Coronary artery (tissue), 2 donors: ENCODE results near the gene CELF5.

Experiments used
- DNase-seq: peaks from one replicate; pipeline ENCODE4 v3.0.0-alpha.2; 2017; ENCODE audit warnings: low spot score
- H3K27ac ChIP-seq, 2 donors: fragments of 200-600 bp; sonication (generic); one replicate each; pipeline ENCODE4 v1.5.1; 2016 to 2019
- H3K4me3 ChIP-seq: fragments of 200-600 bp; sonication (generic); 2 replicates; pipeline ENCODE4 v1.5.1; 2016; ENCODE audit warnings: mild to moderate bottlenecking, moderate library complexity
- TF ChIP-seq, protein P1 (sequence below): fragments of 200-600 bp; sonication (generic); IDR thresholded peaks from one replicate; pipeline ENCODE4 v1.5.1; 2019; ENCODE audit warnings: antibody characterized with exemption

CELF5 gene

DNA sequence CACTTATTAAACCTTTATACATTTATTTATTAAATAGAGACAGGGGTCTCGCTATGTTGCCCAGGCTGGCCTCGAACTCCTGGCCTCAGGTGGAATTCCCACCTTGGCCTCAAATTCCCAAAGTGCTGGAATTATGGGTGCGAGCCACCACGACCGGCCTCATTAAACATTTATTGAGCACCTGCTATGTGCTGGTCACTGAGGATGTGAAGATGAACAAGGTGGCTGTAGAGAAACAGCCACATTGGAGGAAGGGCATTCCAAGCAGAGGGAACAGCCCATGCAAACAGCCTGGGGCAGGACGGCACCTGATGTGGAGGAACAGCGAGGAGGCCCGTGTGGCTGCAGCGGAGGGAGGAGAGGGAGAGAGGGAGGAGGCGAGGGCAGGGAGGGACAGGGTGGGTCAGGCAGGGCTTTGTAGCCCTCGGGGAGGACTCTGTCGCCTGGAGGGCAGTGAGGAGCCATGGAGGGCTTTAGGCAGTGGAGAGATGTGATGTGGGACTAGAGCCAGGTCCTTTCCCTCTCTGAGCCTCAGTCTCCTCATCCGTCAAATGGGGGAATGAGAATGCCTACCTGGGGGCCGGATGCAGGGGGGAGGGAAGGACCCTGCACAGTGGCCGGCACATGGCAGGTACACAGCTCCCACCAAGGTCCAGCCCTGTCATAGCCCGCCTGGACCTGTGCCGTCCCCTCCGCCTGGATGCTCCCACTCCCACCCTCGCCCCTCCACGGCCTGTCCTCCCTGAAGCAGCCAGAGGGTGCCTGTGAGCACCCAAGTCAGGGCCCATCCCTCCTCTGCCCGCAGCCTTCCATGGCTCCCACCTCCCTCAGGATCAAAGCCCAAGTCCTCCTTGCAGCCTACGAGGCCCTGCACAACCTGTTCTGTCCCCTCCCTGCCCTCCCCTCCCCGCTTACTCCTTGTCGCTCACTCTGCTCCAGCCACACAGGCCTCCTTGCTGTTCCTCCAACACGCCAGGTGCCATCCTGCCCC, 120.4 kb downstream of the CELF5 start:
- peak overlapping the region; percentile 69 to 96 for H3K27ac ChIP-seq
- H3K4me3 ChIP-seq, result no peak overlapping the region
- no peak for DNase-seq
- TF ChIP-seq, protein P1, sequence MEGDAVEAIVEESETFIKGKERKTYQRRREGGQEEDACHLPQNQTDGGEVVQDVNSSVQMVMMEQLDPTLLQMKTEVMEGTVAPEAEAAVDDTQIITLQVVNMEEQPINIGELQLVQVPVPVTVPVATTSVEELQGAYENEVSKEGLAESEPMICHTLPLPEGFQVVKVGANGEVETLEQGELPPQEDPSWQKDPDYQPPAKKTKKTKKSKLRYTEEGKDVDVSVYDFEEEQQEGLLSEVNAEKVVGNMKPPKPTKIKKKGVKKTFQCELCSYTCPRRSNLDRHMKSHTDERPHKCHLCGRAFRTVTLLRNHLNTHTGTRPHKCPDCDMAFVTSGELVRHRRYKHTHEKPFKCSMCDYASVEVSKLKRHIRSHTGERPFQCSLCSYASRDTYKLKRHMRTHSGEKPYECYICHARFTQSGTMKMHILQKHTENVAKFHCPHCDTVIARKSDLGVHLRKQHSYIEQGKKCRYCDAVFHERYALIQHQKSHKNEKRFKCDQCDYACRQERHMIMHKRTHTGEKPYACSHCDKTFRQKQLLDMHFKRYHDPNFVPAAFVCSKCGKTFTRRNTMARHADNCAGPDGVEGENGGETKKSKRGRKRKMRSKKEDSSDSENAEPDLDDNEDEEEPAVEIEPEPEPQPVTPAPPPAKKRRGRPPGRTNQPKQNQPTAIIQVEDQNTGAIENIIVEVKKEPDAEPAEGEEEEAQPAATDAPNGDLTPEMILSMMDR, result no peak

- TF ChIP-seq, protein P1, result no peak
- no peak for DNase-seq
- Histone ChIP-seq H3K27ac (peak overlapping the region; percentile 73 to 96), H3K4me3 (peak overlapping the region; percentile 48)
Observed at GRCh38 chr19:3345850-3346460, 121.5 kb downstream of the CELF5 start.
